Endodermal cell (in vitro differentiated cells): ENCODE measurements around the gene GAN. TPM values are rescaled to one million over a fixed set of nuclear protein-coding genes. Genes with fewer than 3 reads are reported as not detected.

Source experiments
- DNase-seq: peaks from one replicate; pipeline ENCODE4 v3.0.0-alpha.2; 2017
- H3K27ac ChIP-seq: 2 replicates; pipeline ENCODE4 v1.5.1; 2013; ENCODE audit warnings: mild to moderate bottlenecking, low read depth, low read length, moderate library complexity
- H3K27me3 ChIP-seq: 2 replicates; pipeline ENCODE4 v1.6.1; 2013; ENCODE audit warnings: mild to moderate bottlenecking, low read length, moderate library complexity; ENCODE audit not compliant: insufficient read depth, control insufficient read depth, poor library complexity, severe bottlenecking
- H3K36me3 ChIP-seq: 2 replicates; pipeline ENCODE4 v1.7.0; 2013; ENCODE audit warnings: mild to moderate bottlenecking, low read length, moderate library complexity; ENCODE audit not compliant: control insufficient read depth, insufficient read depth
- H3K4me1 ChIP-seq: one replicate; pipeline ENCODE4 v1.7.0; 2013; ENCODE audit warnings: low read length; ENCODE audit not compliant: control insufficient read depth, insufficient read depth
- H3K4me3 ChIP-seq: 2 replicates; pipeline ENCODE4 v1.5.1; 2013; ENCODE audit warnings: mild to moderate bottlenecking, low read length, moderate library complexity
- H3K9ac ChIP-seq: 2 replicates; pipeline ENCODE4 v1.6.1; 2013; ENCODE audit warnings: mild to moderate bottlenecking, low read length, moderate library complexity; ENCODE audit not compliant: poor library complexity, severe bottlenecking; ENCODE audit errors: extremely low read depth
- H3K9me3 ChIP-seq: 2 replicates; pipeline ENCODE4 v1.6.1; 2013; ENCODE audit warnings: mild to moderate bottlenecking, low read length, moderate library complexity; ENCODE audit not compliant: control insufficient read depth
- H3K27ac Mint-ChIP-seq: 2 replicates; pipeline ENCODE4 v1.8.0; 2020; ENCODE audit warnings: mixed read lengths
- H3K27me3 Mint-ChIP-seq: 2 replicates; pipeline ENCODE4 v1.8.0; 2021; ENCODE audit warnings: mild to moderate bottlenecking, mixed read lengths; ENCODE audit not compliant: insufficient read depth
- H3K36me3 Mint-ChIP-seq: 2 replicates; pipeline ENCODE4 v1.8.0; 2020; ENCODE audit warnings: low read depth, mixed read lengths
- H3K4me1 Mint-ChIP-seq: 2 replicates; pipeline ENCODE4 v1.8.0; 2020; ENCODE audit warnings: mixed read lengths
- H3K4me3 Mint-ChIP-seq: 2 replicates; pipeline ENCODE4 v1.8.0; 2020; ENCODE audit warnings: mild to moderate bottlenecking, moderate library complexity, mixed read lengths
- H3K9me3 Mint-ChIP-seq: 2 replicates; pipeline ENCODE4 v1.8.0; 2020; ENCODE audit warnings: mild to moderate bottlenecking, mixed read lengths
- WGBS, 2 experiments: methylation state at CpG; one replicate each; pipeline versions ENCODE4 v1.1.5 to v1.1.7; 2013; ENCODE audit warnings: missing lambda C conversion rate in 2 of 2, mixed read lengths in 1 of 2; ENCODE audit not compliant: insufficient coverage in 1 of 2, insufficient read length in 1 of 2; 5-methylcytosine and 5-hydroxymethylcytosine counted together
- total RNA-seq, 2 donors: library from RNA; stranded (reverse); fragmentation: NEBNext Ultra II Directional in 1 of 2; extraction: Animal tissue kit (Norgen Biotek cat#: 25700) in 1 of 2; gene quantifications; 2 replicates in 1 of 2; 3 replicates in 1 of 2; pipeline ENCODE4 v1.2.1, GENCODE V29; 2021
- TF ChIP-seq, protein P1 (sequence below): fragments of 200-600 bp; sonication (generic); conservative IDR thresholded peaks from 2 replicates; pipeline ENCODE4 v1.5.0; 2021; ENCODE audit warnings: antibody characterized with exemption, mild to moderate bottlenecking

GAN gene
- total RNA-seq, 2 donors from 2014 or later = 23.4 to 28.9 TPM

GRCh38 chr16:81399909-81400308, 85.1 kb downstream of the GAN start:
- H3K36me3 ChIP-seq = no peaks in the 10 kb centered on the region
- Mint-ChIP-seq H3K4me1 (no peaks in the 10 kb centered on the region), H3K4me3 (no peak overlapping the region), H3K36me3 (no peaks in the 10 kb centered on the region), H3K9me3 (peaks cover 4% of the 10 kb centered on the region), H3K27me3 (peaks cover 36% of the 10 kb centered on the region), H3K27ac (no peak overlapping the region)
- H3K4me1 ChIP-seq = no peaks in the 10 kb centered on the region
- H3K9me3 ChIP-seq = no peaks in the 10 kb centered on the region
- TF ChIP-seq, protein P1, sequence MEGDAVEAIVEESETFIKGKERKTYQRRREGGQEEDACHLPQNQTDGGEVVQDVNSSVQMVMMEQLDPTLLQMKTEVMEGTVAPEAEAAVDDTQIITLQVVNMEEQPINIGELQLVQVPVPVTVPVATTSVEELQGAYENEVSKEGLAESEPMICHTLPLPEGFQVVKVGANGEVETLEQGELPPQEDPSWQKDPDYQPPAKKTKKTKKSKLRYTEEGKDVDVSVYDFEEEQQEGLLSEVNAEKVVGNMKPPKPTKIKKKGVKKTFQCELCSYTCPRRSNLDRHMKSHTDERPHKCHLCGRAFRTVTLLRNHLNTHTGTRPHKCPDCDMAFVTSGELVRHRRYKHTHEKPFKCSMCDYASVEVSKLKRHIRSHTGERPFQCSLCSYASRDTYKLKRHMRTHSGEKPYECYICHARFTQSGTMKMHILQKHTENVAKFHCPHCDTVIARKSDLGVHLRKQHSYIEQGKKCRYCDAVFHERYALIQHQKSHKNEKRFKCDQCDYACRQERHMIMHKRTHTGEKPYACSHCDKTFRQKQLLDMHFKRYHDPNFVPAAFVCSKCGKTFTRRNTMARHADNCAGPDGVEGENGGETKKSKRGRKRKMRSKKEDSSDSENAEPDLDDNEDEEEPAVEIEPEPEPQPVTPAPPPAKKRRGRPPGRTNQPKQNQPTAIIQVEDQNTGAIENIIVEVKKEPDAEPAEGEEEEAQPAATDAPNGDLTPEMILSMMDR = no peak
- H3K27me3 ChIP-seq = peaks cover 9% of the 10 kb centered on the region
- H3K9ac ChIP-seq = no peak overlapping the region
- 80% methylated on average over 1 of the region's 1 CpG; no CpG with 5 or more reads in 1 of the 2 experiments for WGBS, 2 experiments
- H3K27ac ChIP-seq = no peak overlapping the region
- no peak for DNase-seq
- H3K4me3 ChIP-seq = no peak overlapping the region

GRCh38 chr16:81401035-81401950, 86.5 kb downstream of the GAN start:
- Histone ChIP-seq H3K36me3 (no peaks in the 10 kb centered on the region), H3K4me3 (no peak overlapping the region), H3K9ac (no peak overlapping the region), H3K4me1 (no peaks in the 10 kb centered on the region), H3K27me3 (peaks cover 9% of the 10 kb centered on the region), H3K9me3 (no peaks in the 10 kb centered on the region), H3K27ac (no peak overlapping the region)
- DNase-seq = no peak
- Mint-ChIP-seq H3K27me3 (peaks cover 36% of the 10 kb centered on the region), H3K36me3 (no peaks in the 10 kb centered on the region), H3K27ac (no peak overlapping the region), H3K4me3 (no peak overlapping the region), H3K4me1 (no peaks in the 10 kb centered on the region), H3K9me3 (peaks cover 4% of the 10 kb centered on the region)
- TF ChIP-seq, protein P1 = no peak
- WGBS, 2 experiments = 91 to 96% methylated on average over 13 to 19 of the region's 19 CpGs

DNA sequence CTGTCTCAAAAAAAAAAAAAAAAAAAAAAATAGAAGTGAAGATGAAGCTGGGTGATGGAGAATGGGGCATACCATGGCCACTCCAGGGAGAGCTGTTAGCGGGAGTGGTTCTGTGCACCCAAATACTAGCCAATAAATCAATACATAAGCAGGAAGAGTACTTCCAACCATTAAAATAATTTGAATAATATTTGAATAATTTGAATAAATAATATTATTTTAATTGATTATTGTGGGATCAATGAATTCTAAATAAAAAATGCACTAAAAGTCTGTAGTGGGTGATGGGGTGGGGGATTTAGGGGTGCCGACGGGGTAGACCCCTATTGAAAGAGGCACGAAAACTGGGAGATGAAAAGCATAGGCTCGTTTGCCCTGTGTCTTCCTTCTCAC, 88.4 kb downstream of the GAN start:
- TF ChIP-seq, protein P1 = no peak
- Histone ChIP-seq H3K4me3 (no peak overlapping the region), H3K27me3 (peaks cover 9% of the 10 kb centered on the region), H3K9me3 (no peaks in the 10 kb centered on the region), H3K36me3 (no peaks in the 10 kb centered on the region), H3K27ac (no peak overlapping the region), H3K4me1 (no peaks in the 10 kb centered on the region), H3K9ac (no peak overlapping the region)
- Mint-ChIP-seq H3K27me3 (peaks cover 26% of the 10 kb centered on the region), H3K27ac (no peak overlapping the region), H3K36me3 (no peaks in the 10 kb centered on the region), H3K4me1 (no peaks in the 10 kb centered on the region), H3K9me3 (peaks cover 4% of the 10 kb centered on the region), H3K4me3 (no peak overlapping the region)
- DNase-seq = no peak
- WGBS, 2 experiments = 14% methylated on average over 4 of the region's 5 CpGs; no CpG with 5 or more reads in 1 of the 2 experiments
